ENCODE results near the gene LRGUK. TPM values are rescaled to one million over a fixed set of nuclear protein-coding genes. Genes with fewer than 3 reads are reported as not detected.

LRGUK gene
- total and polyA plus RNA-seq, 2 of the 4 experiments (the other 2 are of a cell fraction): 0.07 TPM; not detected in 1

- Histone ChIP-seq H3K4me1 (ENCODE audit: control insufficient read depth, insufficient read depth, low read length) (no peaks in the 10 kb centered on the region), H3K27me3 (ENCODE audit: control insufficient read depth, insufficient read depth, low read length) (no peaks in the 10 kb centered on the region), H4K91ac (ENCODE audit: insufficient read depth, low read depth, low read length) (no peak overlapping the region), H3K14ac (replicated peaks; ENCODE audit: low read depth, low read length) (no peak overlapping the region), H3K9ac (ENCODE audit: low read depth, low read length) (no peak overlapping the region), H3K56ac (ENCODE audit: extremely low read depth, insufficient read depth, low read length) (no peak overlapping the region), H4K8ac (ENCODE audit: low read depth in 2 of 2, low read length in 2 of 2) (no peak overlapping the region), H3K27ac (ENCODE audit: insufficient read depth, low read length) (no peak overlapping the region), H4K20me1 (ENCODE audit: insufficient read depth, low read length) (no peaks in the 10 kb centered on the region), H3K4ac (ENCODE audit: low read depth, low read length) (no peak overlapping the region), H2AK5ac (ENCODE audit: low read depth, low read length) (no peak overlapping the region), H2BK20ac (ENCODE audit: low read depth, low read length) (no peak overlapping the region), H2BK15ac (ENCODE audit: low read depth, low read length) (no peak overlapping the region), H3K23ac (ENCODE audit: low read depth, low read length) (no peak overlapping the region), H2BK120ac (ENCODE audit: low read depth, low read length) (no peak overlapping the region), H4K5ac (ENCODE audit: low read depth, low read length) (no peak overlapping the region), H3K79me1 (ENCODE audit: low read depth in 1 of 2, low read length in 2 of 2) (no peaks in the 10 kb centered on the region), H3K9me3 (ENCODE audit: control insufficient read depth, insufficient read depth, low read length) (no peaks in the 10 kb centered on the region), H2AK9ac (replicated peaks; ENCODE audit: low read depth, low read length, poor library complexity) (no peak overlapping the region), H3K36me3 (ENCODE audit: control insufficient read depth, insufficient read depth, low read length) (no peaks in the 10 kb centered on the region), H3K9me1 (ENCODE audit: insufficient read depth, low read length) (no peaks in the 10 kb centered on the region), H2BK5ac (ENCODE audit: low read depth, low read length, poor library complexity, severe bottlenecking) (no peak overlapping the region), H2AFZ (replicated peaks; ENCODE audit: low read length, poor library complexity) (no peak overlapping the region), H3K4me2 (ENCODE audit: low read depth, low read length) (no peak overlapping the region), H3K18ac (ENCODE audit: low read depth, low read length) (no peak overlapping the region), H3K4me3 (ENCODE audit: insufficient read depth, low read depth, low read length) (no peak overlapping the region)
- ChIA-PET CTCF (no interaction called here), POLR2A (ENCODE audit: unreplicated experiment) (no interaction called here)
- DNase-seq (no peak), ATAC-seq (ENCODE audit: low read depth) (no peak)
- in situ Hi-C loops (cut with MboI; ENCODE audit: low sequenced_read_pairs) (no loop called here), intact Hi-C loops (cut with micrococcal nuclease) (no loop called here), dilution Hi-C loops (cut with HindIII; ENCODE audit: low sequenced_read_pairs, unreplicated experiment) (no loop called here)
- BruUV-seq (replicated peaks): no TSS peak
- 0% methylated on average over 1 of the region's 2 CpGs; no CpG with 5 or more reads in 1 of the 2 experiments for WGBS, 2 experiments (ENCODE audit: extremely low coverage in 2 of 2, insufficient read length in 1 of 2)
- TF ChIP-seq NFE2L2 (IDR thresholded peaks at IDR 0.05; ENCODE audit: low read depth, low read length) (no peak), POLR2A (IDR thresholded peaks at IDR 0.05; ENCODE audit: low read depth, low read length) (no peak), FOS (IDR thresholded peaks at IDR 0.05; ENCODE audit: low read depth, low read length) (no peak), RCOR1 (IDR thresholded peaks at IDR 0.05; ENCODE audit: insufficient replicate concordance, low read length) (no peak), RAD21 (IDR thresholded peaks at IDR 0.05; ENCODE audit: low read length) (no peak)
Observed at GRCh38 chr7:134078991-134079390, 48.1 kb upstream of the LRGUK start.
